ENCODE measurements around the gene STEEP1.

The STEEP1 gene

DNA sequence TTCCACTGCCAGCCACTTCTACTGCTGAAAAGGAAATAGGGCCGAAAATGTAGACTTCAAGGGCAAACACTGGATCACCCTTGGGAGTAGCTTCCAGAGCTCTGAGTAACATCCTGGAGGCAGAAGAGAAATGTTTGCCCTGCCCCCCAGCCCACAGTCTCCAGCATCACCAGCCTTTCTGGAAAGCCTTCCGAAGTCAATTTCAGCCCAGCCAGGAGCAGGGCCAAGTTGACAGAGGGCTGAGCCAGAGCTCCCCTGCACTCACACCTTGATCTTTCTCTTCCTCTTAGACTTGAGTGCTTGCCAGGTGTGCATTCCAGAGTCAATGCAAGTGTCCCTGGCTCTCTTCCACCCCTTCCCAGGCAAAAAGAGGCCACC is 61.7 kb downstream of the STEEP1 start:
- H3K9ac ChIP-seq (ENCODE audit: low read depth, low read length): no peak overlapping the region
- H3K4me2 ChIP-seq (ENCODE audit: insufficient read depth, low read length): no peak overlapping the region
- DNase-seq: no peak
- H3K27ac ChIP-seq (ENCODE audit: low read length): no peak overlapping the region
- H3K36me3 ChIP-seq (ENCODE audit: insufficient read depth, low read length): no peaks in the 10 kb centered on the region
- ATAC-seq (ENCODE audit: insufficient read depth, low read depth): no peak
- no peaks in the 10 kb centered on the region for H3K4me1 ChIP-seq (ENCODE audit: insufficient read depth, low read length)
- no peaks in the 10 kb centered on the region for H3K79me2 ChIP-seq (ENCODE audit: insufficient read depth, low read length)
- H2AFZ ChIP-seq (ENCODE audit: low read depth, low read length): no peak overlapping the region
- H4K20me1 ChIP-seq (ENCODE audit: insufficient read depth, low read length): no peaks in the 10 kb centered on the region
- H3K4me3 ChIP-seq (ENCODE audit: low read depth in 1 of 2, low read length in 2 of 2): no peak overlapping the region
- H3K9me3 ChIP-seq (ENCODE audit: insufficient read depth, low read length, severe bottlenecking): no peaks in the 10 kb centered on the region
- H3K27me3 ChIP-seq (ENCODE audit: insufficient read depth, low read length, poor library complexity): no peaks in the 10 kb centered on the region
- TF ChIP-seq, protein P1, sequence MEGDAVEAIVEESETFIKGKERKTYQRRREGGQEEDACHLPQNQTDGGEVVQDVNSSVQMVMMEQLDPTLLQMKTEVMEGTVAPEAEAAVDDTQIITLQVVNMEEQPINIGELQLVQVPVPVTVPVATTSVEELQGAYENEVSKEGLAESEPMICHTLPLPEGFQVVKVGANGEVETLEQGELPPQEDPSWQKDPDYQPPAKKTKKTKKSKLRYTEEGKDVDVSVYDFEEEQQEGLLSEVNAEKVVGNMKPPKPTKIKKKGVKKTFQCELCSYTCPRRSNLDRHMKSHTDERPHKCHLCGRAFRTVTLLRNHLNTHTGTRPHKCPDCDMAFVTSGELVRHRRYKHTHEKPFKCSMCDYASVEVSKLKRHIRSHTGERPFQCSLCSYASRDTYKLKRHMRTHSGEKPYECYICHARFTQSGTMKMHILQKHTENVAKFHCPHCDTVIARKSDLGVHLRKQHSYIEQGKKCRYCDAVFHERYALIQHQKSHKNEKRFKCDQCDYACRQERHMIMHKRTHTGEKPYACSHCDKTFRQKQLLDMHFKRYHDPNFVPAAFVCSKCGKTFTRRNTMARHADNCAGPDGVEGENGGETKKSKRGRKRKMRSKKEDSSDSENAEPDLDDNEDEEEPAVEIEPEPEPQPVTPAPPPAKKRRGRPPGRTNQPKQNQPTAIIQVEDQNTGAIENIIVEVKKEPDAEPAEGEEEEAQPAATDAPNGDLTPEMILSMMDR (IDR thresholded peaks at IDR 0.05; ENCODE audit: borderline replicate concordance, extremely low read depth, low read length, poor library complexity, severe bottlenecking): no peak
- TF ChIP-seq EZH2 (IDR thresholded peaks at IDR 0.05; ENCODE audit: borderline replicate concordance, low read depth, low read length, severe bottlenecking): no peak

DNA sequence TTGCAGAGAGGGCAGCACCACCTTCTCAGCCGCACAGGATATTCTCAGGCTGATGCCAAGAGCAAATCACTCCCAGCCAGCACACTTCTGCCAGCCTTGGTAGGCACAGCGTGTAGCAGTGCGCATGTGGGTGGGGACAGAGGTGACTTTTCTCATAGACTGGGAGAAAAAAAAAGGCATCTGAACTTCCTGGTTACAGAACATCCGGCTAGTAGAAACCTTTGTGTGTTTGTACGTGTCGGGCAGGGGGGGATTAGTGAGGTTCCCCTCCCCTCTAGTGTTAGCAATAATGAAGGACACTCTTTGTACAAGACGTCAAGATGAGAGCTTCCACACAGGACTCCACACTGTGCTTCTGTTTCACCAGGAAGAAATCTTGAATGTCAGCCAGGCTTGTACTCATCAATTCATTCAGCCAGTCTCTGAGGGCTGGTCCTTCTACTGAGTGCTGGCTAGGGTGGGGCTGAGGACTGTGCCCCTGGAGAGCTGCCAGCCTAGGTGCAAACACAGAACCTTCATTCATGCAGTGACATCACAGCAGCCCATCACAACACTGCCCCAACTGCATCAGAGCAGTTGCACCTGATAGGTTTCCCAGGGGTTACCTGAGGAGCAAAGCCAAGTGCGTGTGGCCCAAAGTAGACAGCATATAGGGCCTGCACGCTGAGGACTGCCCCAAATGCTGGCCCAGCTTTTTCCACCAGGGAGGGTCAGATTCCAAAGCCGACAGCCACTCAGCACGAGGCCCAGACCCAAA is 62.3 kb downstream of the STEEP1 start:
- Histone ChIP-seq H3K4me1 (ENCODE audit: insufficient read depth, low read length) (no peaks in the 10 kb centered on the region), H3K79me2 (ENCODE audit: insufficient read depth, low read length) (no peaks in the 10 kb centered on the region), H3K36me3 (ENCODE audit: insufficient read depth, low read length) (no peaks in the 10 kb centered on the region), H4K20me1 (ENCODE audit: insufficient read depth, low read length) (no peaks in the 10 kb centered on the region), H2AFZ (ENCODE audit: low read depth, low read length) (no peak overlapping the region), H3K4me2 (ENCODE audit: insufficient read depth, low read length) (no peak overlapping the region), H3K9me3 (ENCODE audit: insufficient read depth, low read length, severe bottlenecking) (no peaks in the 10 kb centered on the region), H3K27me3 (ENCODE audit: insufficient read depth, low read length, poor library complexity) (no peaks in the 10 kb centered on the region), H3K9ac (ENCODE audit: low read depth, low read length) (no peak overlapping the region), H3K4me3 (ENCODE audit: low read depth in 1 of 2, low read length in 2 of 2) (no peak overlapping the region), H3K27ac (ENCODE audit: low read length) (no peak overlapping the region)
- no peak for ATAC-seq (ENCODE audit: insufficient read depth, low read depth)
- TF ChIP-seq EZH2 (IDR thresholded peaks at IDR 0.05; ENCODE audit: borderline replicate concordance, low read depth, low read length, severe bottlenecking): no peak
- TF ChIP-seq, protein P1 (IDR thresholded peaks at IDR 0.05; ENCODE audit: borderline replicate concordance, extremely low read depth, low read length, poor library complexity, severe bottlenecking): no peak
- no peak for DNase-seq

DNA sequence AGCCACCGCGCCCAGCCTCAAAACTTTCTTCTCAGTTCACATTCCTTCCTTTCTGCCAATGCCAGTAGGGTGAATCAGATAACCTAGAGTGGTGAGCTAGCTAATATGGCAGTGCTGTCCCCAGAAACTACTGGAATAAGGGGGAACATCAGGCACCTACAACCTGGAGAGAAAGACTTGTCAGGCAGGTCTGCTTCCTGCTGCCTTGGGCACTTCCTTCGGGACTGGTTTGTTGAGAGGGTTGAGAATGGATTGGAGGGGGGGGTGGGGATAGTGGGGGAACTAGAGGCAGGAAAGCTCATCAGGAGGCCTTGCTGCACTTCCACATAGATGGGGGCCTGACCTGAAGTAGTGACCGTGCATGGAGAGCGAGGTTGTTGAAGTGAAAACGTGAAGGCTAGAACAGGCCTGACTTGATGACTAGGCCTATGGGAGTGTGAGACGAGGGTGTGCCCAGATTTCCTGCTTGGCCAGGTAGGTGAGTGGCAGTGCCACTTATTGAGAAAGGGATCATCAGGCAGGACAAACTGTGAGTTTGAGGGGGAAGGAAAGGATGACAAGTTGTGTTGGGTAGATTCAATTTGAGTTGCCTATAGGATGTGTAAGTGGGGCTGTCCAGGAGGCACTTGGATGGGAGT is 63.6 kb downstream of the STEEP1 start:
- H3K4me3 ChIP-seq (ENCODE audit: low read depth in 1 of 2, low read length in 2 of 2): no peak overlapping the region

More for the DNA sequence above, 63.6 kb downstream of the STEEP1 start:
- no peaks in the 10 kb centered on the region for H3K79me2 ChIP-seq (ENCODE audit: insufficient read depth, low read length)
- no peak overlapping the region for H2AFZ ChIP-seq (ENCODE audit: low read depth, low read length)
- no peaks in the 10 kb centered on the region for H4K20me1 ChIP-seq (ENCODE audit: insufficient read depth, low read length)
- ATAC-seq (ENCODE audit: insufficient read depth, low read depth) (no peak), DNase-seq (no peak)
- no peak overlapping the region for H3K27ac ChIP-seq (ENCODE audit: low read length)
- H3K9me3 ChIP-seq (ENCODE audit: insufficient read depth, low read length, severe bottlenecking): no peaks in the 10 kb centered on the region
- TF ChIP-seq, protein P1 (IDR thresholded peaks at IDR 0.05; ENCODE audit: borderline replicate concordance, extremely low read depth, low read length, poor library complexity, severe bottlenecking): no peak
- no peak for TF ChIP-seq EZH2 (IDR thresholded peaks at IDR 0.05; ENCODE audit: borderline replicate concordance, low read depth, low read length, severe bottlenecking)
- no peak overlapping the region for H3K4me2 ChIP-seq (ENCODE audit: insufficient read depth, low read length)
- H3K27me3 ChIP-seq (ENCODE audit: insufficient read depth, low read length, poor library complexity): no peaks in the 10 kb centered on the region
- H3K4me1 ChIP-seq (ENCODE audit: insufficient read depth, low read length): no peaks in the 10 kb centered on the region
- H3K9ac ChIP-seq (ENCODE audit: low read depth, low read length): no peak overlapping the region
- no peaks in the 10 kb centered on the region for H3K36me3 ChIP-seq (ENCODE audit: insufficient read depth, low read length)
